ENCODE data around the gene PRDM1. TPM values are rescaled to one million over a fixed set of nuclear protein-coding genes. Genes with fewer than 3 reads are reported as not detected.

Gene PRDM1
- total RNA-seq, 4 donors from 2014 or later: 31.3 to 51.9 (median 40.9) TPM

DNA sequence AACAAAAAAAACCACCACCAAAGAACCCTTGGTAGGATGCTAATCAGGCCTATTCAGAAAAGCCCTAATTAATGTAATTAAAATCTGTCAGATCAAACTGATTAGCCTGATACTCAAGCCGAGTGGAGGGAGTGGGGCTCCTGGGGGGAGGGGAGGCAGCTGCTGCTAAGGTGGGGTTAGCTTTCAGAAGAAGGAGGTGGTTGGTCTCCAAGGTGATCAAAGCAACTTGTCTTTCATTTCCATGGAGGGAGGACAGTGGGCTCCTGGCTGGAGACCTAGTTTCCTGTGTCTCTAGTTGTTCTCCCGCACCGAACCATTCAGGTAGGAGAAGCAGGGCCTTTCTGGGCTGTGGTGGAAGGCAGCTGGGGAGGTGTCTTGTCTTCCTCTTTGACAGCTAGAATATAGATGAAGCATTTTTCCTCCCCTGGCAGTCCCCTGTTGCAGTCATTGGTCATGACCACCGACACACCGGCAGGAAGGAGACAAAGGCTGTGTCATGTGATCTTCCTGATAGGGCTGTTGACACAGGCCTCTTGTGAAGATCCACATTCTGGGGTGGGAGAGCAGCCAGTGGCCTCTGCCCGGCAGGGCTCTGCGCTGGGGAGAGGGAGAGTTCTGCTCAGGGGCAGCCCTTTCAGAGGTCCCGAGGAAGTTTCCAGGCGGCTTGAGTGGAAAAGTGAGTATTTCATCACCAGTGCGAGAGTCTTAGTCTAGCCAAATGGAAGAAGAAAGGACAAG is 39.9 kb upstream of the PRDM1 start:
- DNase-seq (ENCODE audit: low spot score in 2 of 2): no peak
- H3K4me3 ChIP-seq (ENCODE audit: low read depth, poor library complexity, severe bottlenecking): no peak overlapping the region
- intact Hi-C loops (cut with DNase I; ENCODE audit: low total_unique reads): no loop called here
- WGBS, 2 donors: 89 to 91% methylated on average over 10 of the region's 10 CpGs
- TF ChIP-seq, protein P1, sequence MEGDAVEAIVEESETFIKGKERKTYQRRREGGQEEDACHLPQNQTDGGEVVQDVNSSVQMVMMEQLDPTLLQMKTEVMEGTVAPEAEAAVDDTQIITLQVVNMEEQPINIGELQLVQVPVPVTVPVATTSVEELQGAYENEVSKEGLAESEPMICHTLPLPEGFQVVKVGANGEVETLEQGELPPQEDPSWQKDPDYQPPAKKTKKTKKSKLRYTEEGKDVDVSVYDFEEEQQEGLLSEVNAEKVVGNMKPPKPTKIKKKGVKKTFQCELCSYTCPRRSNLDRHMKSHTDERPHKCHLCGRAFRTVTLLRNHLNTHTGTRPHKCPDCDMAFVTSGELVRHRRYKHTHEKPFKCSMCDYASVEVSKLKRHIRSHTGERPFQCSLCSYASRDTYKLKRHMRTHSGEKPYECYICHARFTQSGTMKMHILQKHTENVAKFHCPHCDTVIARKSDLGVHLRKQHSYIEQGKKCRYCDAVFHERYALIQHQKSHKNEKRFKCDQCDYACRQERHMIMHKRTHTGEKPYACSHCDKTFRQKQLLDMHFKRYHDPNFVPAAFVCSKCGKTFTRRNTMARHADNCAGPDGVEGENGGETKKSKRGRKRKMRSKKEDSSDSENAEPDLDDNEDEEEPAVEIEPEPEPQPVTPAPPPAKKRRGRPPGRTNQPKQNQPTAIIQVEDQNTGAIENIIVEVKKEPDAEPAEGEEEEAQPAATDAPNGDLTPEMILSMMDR (IDR thresholded peaks at IDR 0.05): no peak
- TF ChIP-seq POLR2A (IDR thresholded peaks at IDR 0.05): no peak

DNA sequence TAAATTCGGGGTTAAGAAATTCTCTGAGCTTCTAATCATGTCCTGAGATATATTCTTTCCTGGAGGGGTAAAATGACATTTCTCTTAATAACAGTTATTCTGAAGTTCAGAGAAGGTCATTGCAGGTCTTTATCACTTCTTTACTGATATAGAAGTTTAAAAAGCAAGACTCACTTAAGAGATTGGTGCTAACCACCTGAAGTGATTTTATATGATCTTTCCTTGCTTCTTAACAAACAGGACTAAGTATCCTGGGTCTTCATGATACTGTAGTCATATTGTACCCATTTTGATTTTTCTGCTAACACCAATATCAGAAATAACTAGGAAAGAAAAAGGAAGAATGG is 39.3 kb upstream of the PRDM1 start:
- intact Hi-C loops (cut with DNase I; ENCODE audit: low total_unique reads): no loop called here
- no peak for DNase-seq (ENCODE audit: low spot score in 2 of 2)
- WGBS, 2 donors: 90 to 97% methylated on average over 1 of the region's 1 CpG
- TF ChIP-seq, protein P1 (IDR thresholded peaks at IDR 0.05): no peak
- no peak for TF ChIP-seq POLR2A (IDR thresholded peaks at IDR 0.05)
- H3K4me3 ChIP-seq (ENCODE audit: low read depth, poor library complexity, severe bottlenecking): no peak overlapping the region

- intact Hi-C loops (cut with DNase I; ENCODE audit: low total_unique reads): no loop called here
- no peak for DNase-seq (ENCODE audit: low spot score in 2 of 2)
- no peak overlapping the region for H3K4me3 ChIP-seq (ENCODE audit: low read depth, poor library complexity, severe bottlenecking)
- WGBS, 2 donors: 87 to 88% methylated on average over 2 of the region's 2 CpGs
- TF ChIP-seq, protein P1 (IDR thresholded peaks at IDR 0.05): no peak
- TF ChIP-seq POLR2A (IDR thresholded peaks at IDR 0.05): no peak
These were observed 37.8 kb upstream of the PRDM1 start for GRCh38 chr6:106048336-106048735.

DNA sequence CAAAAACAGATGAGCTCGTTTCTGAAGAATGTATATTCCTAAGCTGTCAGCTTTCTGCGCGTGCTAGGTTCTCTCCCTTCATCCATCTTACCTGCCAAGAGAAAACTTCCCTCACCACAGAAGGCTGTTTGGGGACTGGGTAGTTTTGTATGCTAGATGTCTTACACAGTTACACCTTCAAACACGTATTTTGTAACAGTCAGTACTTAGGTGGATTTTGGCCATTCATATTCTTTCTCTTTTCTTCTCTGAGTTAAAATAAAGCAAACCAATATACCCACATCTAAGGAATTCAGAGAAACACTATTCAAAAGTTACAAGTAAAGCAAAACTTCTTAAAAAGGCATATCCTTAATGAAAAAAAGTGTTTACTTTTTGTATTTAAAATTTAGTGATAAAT is 35.6 kb upstream of the PRDM1 start:
- intact Hi-C loops (cut with DNase I; ENCODE audit: low total_unique reads): no loop called here
- 86 to 90% methylated on average over 4 of the region's 4 CpGs for WGBS, 2 donors
- no peak for DNase-seq (ENCODE audit: low spot score in 2 of 2)
- TF ChIP-seq POLR2A (IDR thresholded peaks at IDR 0.05): no peak
- TF ChIP-seq, protein P1 (IDR thresholded peaks at IDR 0.05): no peak
- H3K4me3 ChIP-seq (ENCODE audit: low read depth, poor library complexity, severe bottlenecking): no peak overlapping the region

GRCh38 chr6:106051226-106051625 is 34.9 kb upstream of the PRDM1 start:
- no peak for DNase-seq (ENCODE audit: low spot score in 2 of 2)
- H3K4me3 ChIP-seq (ENCODE audit: low read depth, poor library complexity, severe bottlenecking): no peak overlapping the region
- TF ChIP-seq POLR2A (IDR thresholded peaks at IDR 0.05): no peak
- intact Hi-C loops (cut with DNase I; ENCODE audit: low total_unique reads): no loop called here
- WGBS, 2 donors: 81 to 86% methylated on average over 3 of the region's 3 CpGs

DNA sequence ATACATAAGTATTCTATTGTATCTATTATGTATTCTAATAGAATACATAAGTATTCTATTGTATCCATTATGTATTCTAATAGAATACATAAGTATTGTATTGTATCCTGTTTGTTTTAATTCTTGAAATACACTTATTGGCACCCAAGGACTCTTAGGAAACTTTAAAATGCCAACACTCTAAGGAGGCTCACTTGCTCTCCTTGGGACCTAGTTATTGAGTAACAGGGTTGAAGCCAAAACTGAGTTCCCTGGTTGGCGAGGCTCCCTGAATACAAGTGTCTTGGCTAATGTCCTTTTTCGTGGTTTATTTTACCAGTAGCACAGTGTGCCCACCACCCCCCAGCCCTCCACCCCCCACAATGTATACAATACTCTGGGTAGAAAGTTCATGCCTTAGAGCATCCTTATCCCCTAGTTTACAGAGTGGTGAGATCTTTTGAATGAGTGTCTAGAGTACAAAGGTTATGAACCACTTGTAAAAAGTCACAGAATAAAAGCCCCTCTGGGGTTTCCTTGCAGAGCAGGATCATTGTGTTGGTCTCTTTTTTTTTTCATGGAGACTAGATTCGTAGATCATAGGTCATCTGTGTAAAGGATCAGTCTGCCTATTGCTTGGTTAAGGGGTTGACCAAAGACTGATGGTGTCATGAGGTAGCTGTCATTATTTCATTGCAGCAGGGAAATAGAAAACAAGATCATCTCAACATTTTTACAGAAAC is 32.5 kb upstream of the PRDM1 start:
- no peak overlapping the region for H3K4me3 ChIP-seq (ENCODE audit: low read depth, poor library complexity, severe bottlenecking)
- DNase-seq (ENCODE audit: low spot score in 2 of 2): no peak
- 85 to 88% methylated on average over 3 of the region's 3 CpGs for WGBS, 2 donors
- intact Hi-C loops (cut with DNase I; ENCODE audit: low total_unique reads): no loop called here
- TF ChIP-seq POLR2A (IDR thresholded peaks at IDR 0.05): no peak
- TF ChIP-seq, protein P1 (IDR thresholded peaks at IDR 0.05): no peak
